Stimulated activated CD4-positive, alpha-beta T cell treated with anti-CD3 and anti-CD28 coated beads, Interleukin-4, amount 100 ng/mL, for 1 hour (primary cell): Measurements from ENCODE around the gene RETN.
A peak's percentile ranks its signal among the peaks of the same experiment; 100 is the strongest.

Source experiments
- DNase-seq: peaks from one replicate; pipeline ENCODE4 v3.0.0-alpha.2; 2020

The RETN gene, protein sequence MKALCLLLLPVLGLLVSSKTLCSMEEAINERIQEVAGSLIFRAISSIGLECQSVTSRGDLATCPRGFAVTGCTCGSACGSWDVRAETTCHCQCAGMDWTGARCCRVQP

DNA sequence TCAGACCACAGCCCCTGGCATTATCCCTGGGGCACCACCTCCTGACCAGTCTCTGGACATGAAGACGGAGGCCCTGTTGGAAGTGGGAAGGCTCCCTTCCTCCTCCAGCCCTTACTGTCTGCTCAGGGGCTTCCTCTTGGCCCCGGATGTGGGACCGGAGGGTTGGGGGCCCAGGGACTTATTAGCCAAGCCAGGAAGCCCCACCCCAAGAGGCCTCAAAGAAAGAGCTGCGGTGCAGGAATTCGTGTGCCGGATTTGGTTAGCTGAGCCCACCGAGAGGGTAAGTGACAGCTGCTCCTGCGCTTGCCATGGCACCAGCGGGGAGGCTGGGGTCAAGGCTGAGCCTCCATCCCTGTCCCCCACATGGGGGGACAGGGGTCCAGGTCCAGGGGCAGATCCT lies at the start of gene RETN:
Gene RETN, plus strand, starts transcription at position 208 of the 400 bp plus-strand sequence. CDS start 278 bp downstream, outside the sequence.
- no peak for DNase-seq

DNA sequence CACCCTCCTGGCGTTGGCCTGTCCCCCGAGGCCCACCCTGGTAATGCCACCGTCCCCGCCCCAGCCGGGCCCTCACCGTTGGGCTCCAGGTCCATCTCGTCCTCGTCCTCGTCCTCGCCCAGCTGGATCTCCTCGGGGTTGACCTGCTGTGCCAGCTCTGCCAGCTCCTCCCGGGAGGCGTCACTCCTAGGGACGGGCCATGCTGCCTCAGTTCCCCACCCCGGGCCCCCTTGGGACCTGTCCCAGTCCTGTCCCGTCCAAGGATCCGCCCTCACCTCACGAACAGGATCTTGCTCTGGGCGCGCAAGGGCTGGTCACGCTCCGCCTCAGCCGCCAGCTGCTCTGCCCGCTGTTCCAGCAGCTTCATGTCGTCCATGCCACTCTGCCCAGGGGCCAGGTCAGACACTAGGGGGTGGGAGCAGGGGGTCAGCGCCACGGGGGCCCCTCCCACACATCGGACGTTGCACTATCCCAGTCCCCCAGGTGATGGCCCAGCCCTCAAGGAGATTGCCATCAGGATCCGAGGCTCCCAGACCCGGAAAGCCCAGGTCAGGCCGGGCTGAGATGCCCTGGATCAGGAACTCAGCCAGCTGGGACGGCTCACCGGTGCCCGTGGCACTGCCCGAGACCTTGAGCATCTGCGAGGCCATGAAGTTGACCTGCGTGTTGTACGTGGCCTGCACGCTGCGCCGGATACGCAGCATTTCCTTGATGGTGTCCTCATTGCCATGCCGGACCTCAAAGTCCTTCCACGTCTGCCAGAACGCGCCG lies 49.0 kb upstream of the RETN start:
- DNase-seq: no peak

DNA sequence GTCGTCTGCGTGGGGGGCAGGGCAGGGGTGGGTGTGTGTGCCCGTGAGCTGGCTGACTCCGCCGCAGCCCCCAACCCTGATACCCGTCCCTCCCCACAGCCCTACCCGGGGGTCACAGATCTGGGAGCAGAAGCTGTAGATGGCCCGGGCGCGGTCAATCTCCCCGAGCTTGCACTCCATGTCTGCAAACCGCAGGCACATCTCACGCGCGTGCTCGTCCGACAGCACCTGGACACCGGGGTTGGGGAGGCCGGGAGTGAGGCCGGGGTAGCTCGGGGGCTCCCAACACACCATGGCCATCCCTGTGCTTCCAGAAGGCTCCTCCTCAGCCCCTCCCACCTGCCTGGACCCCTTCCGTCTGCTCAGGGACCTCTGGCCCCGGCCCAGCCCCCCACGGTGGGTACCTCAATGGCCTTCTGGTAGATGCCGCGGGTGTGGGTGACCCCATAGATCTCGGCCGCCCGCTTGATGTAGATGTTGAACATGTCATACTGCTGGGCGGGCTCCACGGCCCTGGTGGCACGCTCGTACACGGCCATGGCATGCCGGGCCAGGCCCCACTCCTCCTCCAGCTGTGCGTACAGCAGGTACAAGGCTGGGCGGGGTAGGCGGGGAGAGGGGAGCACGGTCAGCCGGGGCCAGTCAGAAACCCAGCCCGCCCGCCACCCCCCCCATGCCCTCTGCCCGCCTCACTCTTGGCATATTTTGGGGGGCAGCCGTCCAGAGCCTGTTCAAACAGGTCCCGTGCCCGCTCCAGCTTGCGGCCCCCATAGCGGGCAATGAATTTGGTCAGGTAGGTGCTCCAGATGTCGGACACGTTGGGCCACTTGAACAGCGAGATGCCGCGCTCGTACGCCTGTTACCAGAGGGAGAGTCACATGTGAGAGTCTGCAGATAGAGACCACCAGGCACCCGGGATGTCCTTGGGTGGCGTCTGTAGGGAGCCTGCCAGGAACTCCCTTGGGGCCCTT lies 48.1 kb upstream of the RETN start:
- DNase-seq: no peak

DNA sequence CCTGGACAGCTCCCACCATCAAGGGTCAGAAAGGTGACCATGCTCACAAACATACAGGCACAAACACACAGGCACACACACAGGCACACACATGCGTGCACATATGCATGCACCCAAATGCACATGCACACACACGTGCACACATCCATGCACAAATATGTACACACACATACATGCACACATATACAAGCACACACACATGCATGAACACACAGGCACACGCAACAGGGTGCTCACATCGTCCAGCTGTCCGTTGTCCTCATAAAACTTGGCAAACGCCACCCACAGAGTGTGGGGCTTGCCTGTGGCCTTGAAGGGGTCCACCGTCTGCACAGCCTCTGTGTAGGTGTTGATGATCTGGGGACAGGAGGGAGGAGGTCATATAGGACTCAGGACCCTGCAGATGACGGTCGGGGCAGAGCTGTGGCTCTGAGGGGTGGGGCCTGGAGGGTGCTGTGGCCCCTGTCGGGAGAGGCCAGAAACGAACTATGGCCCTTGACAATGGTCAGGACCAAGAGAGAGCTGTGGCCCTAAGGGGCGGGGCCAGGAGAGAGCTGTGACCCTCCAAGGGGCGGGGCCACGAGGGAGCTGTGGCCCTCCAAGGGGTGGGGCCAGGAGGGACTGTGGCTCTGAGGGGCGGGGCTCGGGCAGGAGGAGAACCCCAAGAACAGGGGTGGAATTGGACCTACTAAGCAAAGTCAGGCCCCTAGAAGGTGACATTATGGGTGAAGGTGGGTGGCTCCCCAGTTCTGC lies 45.7 kb upstream of the RETN start:
- no peak for DNase-seq

DNA sequence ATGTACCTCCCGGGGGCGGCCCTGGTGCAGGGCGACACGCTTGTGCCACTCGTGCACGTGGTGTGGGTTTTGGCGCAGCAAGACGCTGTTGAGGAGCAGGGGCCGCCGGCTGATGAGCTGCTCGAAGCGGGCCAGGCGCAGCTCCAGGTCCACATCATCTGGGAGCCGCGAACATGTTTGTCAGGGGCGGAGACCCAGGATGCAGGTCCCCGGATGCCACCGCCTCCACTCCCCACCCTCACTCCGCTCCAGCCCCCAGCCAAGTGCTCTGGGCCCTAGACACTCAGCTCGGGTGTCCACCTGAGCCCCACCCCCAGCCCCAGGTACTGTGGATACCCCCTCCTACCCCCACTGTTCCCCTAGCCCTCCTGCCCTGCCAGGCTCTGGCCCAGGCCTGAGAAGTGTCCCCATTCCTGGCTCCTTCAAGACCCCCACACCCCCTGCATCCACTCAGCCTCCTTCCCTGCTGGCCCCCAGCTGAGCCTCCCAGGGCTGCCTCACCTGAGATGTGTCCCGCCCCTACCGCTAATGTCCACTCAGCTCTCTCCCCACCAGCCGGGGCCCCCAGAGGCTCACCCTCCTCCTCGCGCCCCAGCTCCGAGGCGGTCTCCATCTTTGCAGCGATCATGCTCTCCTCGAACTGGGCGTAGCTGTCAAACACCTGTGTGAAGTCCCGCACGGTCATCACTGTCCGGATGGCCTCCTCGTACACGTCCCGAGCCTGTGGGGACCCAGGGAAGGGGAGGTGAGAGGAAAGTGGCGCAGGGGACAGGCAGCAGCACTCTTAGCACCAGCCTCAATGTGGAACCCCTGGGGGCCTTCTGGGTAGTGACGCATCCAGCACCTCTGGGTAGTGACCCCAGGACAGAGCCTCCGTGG lies 44.9 kb upstream of the RETN start:
- no peak for DNase-seq

DNA sequence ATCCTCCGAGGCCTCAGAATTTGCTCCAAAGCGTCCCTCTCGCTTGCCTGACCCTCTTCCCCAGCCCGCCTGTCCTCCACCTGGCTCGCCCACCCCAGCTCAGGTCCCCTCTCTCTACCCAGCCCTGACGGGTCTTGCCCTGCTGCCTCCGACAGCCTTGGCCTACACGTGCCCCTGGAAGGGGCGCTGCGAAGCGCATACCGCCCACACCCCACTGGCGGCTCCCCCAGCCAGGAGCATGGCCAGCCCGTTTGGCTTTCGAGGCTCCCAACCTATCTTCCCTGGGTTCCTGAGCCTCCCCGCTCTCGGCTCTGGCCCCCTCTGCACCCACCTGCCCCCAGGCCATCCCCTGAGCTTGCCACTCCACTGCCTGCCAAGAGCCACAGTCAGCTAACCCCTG lies 44.0 kb upstream of the RETN start:
- DNase-seq: no peak

DNA sequence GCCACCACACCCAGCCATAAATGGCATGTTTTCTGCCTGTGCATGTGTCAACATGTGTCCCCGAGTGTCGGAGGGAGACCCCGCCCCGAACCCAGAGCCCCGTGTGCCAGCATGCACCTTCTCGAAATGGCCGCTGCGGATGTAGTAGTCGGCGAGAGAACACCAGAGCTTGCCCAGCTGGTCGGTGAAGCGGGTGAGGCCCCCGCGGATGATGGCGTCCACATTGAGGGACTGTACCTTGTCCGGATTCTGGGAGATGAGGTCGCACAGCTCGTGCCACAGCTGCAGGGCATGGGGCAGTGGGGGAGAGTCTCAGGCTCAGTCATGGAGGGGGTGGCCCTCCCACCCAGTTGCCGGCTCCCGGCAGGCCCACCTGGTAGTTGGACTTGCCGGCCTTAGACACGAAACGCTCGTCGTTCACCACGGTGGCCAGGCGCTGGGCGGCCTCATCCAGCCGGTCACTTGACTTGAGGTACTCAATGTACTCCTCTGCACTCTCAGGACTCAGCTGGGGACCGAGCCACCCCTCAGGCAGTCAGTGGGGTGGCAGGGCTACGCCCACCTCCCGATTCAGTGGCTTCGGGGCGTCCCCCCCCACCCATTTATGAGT lies 43.0 kb upstream of the RETN start:
- no peak for DNase-seq

DNA sequence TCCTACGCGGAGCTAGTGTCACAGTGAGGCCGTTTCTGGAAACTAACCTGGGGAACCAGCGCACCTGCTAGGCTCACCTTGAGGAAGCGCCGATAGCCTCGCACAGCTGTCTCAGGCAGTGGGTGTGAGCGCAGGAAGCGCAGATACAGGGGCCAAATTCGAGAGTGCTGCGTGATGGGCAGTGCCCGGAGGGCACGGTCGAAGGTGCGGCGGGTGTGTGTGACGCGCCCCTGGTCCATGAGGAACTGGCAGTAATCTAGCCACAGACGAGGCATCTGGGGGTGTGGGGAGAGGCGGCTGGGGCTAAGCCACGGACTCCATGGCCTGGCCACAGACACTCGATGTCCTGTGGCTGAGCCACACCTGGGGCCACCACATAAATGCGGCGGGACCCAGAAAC lies 41.7 kb upstream of the RETN start:
- no peak for DNase-seq

DNA sequence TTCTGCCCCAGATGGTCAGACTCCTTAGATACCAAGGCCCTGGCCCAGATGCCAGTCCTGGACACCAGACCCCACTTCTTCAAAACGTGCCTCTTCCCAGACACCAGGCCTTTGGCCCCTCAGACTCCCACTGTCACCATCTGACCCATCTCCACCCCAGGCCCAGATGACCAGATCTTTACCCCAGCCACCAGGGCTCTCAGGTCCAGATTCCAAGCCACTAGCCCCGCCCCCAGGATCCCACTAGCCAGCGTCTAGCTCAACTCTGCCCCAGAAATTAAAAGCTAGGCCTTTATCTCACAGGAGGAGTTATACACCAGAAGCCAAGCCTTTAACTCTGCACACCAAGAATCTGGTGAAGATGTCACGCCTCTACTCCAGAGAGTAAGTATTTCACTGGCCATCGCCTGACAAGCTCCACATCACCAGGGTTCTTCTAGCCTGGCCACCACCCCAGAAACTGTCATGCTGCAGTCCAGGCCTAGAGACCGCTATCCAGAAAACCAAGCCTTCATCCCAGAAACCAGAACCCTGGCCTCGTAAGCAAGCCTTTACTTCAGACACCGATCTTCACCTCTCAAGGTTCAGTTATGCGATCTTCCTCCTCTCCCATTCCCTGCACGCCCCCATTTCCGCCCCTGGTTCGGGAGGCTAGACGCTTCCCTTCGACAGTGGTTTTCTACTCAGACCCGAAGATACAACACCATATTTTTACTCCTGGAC lies 40.1 kb upstream of the RETN start:
- no peak for DNase-seq

DNA sequence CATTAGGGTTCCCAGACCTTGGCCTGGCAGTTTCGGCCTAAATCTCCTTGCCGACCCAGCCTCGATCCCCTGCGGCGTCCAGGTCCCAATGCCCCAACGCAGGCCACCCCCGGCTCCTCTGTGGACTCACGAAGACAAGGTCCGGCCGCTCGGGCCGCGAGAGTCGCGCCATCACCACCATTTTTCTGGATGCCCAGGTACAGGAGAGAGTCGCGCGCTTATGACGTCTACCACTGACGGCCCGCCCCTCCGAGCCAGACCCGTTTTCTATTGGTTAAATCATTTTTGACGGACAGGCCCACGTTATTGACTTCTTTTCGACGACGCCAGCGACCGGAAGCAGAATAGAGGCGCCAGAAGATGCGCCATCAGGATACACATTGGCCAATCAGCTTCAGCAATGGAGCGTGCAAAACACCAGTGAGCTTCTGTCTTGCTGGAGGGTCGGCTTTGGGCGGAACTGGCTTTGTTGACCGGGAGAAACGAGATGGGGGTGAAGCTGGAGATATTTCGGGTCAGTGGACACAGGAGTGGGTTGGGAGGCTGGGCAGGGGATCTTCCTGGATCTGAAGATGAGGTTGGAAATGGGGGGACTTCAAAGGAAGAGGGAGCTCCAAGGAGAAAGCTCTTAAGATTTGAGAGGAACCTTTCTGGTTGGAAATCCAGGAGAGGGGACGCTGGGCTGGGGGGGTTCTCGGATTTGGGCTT lies 39.3 kb upstream of the RETN start, which contains the start of the genes PET100 and XAB2:
Gene PET100, plus strand, starts transcription at position 447 of the 708 bp plus-strand sequence. Its CDS starts 41 bp downstream, at position 488.
Gene XAB2, minus strand, starts transcription at position 199 of the 708 bp plus-strand sequence. Its CDS starts 18 bp downstream, at position 181.
- DNase-seq: peak; percentile 88

DNA sequence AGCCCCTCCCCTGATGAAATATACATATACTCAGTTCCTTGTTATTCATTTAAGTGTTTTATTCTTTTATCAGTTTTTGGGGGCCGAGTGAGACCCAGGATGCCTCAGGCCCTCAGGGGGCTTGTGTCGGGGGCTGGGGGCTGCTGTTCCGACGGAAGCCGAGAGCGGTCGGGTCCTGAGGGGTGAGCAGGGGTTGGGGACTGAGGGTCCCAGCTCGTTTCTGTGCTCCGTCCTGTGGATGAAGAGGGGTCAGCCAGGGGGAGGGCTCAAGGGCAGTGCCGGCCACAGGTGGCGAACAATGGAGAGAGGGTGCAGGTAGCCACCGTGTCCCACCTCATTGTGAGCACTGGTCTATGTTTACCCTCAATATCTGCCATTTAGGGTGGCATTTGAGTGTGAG lies 37.3 kb upstream of the RETN start:
- no peak for DNase-seq

DNA sequence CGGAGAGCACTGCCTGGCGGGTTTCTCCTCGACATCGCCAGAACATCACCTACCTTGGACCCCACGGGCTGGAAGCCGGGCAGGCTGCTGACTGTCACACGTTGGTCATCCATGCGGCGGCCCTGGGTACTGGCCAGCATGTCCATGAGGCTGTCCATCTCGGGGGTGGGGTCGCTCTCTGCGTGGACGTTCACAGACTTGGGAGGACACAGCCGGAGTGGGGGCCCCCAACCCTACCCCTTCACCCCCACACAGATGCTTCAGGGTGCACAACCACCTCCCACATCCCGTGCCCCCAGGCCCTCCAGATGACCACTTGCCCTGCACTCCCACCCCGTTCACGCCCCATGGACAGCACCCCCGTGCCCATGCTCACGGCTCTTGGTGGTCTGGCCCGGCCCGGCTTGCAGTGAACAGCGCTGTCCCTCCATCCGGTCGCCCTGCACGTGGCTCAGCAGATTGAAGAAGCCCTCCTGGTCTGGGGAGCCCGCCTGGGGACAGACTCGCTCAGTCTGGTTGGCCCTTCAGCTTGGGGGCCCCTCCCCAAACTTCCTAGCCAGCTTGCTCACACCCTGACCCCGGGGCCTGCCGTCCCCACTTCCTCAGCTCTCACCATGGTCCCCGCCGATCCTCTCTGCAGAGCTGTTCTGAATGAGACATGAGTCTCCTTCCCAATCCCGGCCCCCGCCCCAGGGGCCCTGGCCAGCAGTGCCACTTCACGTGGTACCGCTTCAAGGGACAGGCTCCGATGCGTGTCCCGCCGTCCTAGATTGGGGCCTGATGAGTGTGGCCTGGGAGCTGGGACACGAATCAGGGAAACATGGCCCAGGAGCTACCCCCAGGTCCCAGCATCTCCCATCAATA lies 36.3 kb upstream of the RETN start:
- no peak for DNase-seq

DNA sequence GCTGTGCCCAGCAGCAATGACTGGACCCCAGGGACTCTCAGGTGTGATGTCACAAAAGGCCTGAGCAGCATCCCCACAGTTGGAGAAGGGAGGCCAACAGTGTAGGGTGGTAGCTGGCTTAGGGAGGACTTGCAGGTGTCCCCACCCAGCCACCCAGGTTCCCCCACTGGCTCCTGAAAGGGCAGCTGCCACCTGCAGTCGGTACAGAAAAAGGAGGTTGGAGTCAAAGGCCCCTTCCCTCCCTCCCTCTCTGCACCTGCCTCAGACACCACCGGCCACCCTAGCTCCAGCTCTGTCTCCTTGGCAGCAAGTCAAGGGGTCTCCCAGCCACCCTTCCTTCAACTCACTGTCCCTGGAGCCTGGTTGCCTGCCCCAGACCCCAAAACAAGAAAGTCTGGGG lies 35.2 kb upstream of the RETN start, which contains the start of gene PCP2:
Gene PCP2, minus strand, starts transcription at position 22 of the 400 bp plus-strand sequence. CDS start 262 bp downstream, outside the sequence.
- DNase-seq: no peak

DNA sequence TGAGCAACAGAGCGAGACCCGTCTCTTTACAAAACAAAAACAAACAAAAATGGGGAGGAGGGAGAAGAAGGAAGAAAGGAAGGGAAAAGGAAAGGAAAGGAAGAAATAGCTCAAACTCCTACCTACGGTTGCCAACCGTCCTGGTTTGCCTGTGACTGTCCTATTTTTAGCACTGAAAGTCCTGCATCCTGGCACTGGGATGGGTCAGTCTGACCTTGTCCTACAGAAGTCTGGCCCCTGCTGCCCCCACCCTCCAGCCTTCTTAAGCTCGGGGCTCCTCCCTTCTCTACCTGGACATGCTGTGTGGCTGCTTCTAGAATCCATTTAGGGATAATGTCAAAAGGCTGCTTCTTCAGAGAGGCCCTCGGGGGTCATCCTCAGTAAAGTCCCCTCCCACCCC lies 33.2 kb upstream of the RETN start:
- DNase-seq: no peak

DNA sequence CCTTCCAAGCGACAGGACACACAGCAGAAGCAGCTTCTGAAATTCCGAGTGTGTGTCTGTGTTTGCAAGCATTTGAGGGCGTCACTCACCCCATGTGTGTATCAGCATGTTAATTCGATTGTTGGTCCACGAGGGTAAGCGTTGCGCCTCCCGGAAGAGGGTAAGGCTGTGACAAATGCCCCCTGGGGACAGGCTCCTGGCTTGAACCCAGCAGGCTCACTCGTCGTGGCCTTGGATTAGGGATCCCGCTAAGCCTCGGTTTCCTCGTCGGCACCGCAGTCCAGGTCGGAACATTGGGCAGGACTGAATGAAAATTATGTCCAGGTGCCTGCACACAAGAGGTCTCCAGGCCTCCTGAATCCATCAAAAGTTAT lies 32.5 kb upstream of the RETN start:
- no peak for DNase-seq

DNA sequence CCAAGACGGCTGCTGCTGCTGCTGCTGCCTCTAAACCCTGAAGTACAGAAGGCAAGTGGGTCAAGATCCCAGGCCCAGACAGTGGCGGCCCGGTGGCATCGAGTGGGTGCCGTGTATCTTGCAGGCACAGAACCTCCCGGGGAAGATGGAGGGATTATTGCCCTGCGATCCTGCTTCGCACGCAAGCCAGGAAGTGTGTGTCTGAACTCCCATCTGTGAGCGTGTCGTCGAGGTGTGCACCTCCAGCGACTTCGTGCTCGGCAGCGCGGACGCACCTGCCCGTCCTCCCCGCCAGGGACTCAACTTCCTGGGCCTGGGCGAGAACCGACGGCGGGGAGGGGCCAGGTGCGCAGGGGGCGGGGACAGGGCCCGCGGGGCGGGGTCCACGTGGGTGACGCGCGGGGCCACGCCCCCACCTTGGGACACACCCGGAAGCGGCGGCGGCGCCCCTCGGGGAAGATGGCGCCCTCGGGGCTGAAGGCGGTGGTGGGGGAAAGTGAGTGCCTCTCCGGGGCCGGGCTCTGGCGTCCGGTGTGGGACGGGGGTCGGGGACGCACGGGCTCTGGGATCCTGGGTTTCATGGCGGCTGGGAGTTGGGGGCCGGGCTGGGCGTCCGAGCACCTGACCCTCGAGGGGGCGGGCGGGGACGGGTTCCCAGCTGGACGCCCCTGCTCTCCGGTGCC lies 32.0 kb upstream of the RETN start, which contains the start of gene STXBP2:
Gene STXBP2, plus strand, starts transcription at position 420 of the 683 bp plus-strand sequence. Its CDS starts 40 bp downstream, at position 460.
- DNase-seq: peak; percentile 92

DNA sequence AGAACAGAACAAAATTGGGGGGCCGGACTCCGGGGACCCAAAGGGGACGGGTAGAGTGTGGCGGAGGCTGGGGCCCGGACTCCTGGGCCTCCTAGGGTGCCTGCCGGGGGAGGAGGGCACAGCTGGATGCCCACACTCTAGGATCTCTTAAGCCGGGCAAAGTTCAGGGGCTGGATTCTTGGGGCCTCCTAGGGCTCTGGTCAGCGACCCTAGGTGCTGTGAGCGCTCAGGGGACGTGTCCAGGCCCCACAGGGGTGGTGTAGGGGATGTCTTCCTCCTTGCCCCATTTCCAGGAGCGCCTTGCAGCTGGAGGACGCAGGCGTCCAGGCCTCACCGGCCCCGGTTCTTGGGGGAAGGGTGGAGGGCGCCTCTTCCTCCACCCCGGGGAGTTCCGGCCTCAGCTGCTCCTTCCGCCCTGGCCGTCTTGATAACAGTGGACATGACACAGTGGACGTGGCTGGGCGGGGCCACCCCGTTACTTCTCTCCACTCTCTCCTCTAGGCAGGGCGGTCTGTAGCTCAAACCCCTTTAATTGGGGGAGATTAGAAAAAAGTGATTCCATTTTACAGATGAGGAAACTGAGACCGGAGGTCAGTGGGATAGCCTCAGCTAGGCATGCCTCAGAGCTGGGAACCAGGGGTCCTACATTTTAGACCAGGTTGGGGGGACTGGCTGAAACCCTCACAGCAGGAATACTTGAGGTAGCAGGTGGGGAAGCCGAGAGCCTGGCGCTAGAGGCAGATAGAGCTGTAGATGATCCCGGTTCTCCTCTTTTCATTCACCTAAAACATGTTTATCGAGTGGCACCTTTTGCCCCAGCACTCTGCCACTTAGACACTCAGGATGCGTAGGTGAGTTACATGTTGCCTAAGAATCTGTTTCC lies 31.2 kb upstream of the RETN start:
- no peak for DNase-seq
